ENCODE measurements around the gene HBG2. TPM values are rescaled to one million over a fixed set of nuclear protein-coding genes. Genes with fewer than 3 reads are reported as not detected.
"Not testable (repeated sequence)": the region's sequence is repeated elsewhere in the genome, so short reads cannot be mapped to it uniquely, and the experiment has no call there.

The HBG2 gene
- total and polyA plus RNA-seq, 2 experiments from 2014 or later = not detected

DNA sequence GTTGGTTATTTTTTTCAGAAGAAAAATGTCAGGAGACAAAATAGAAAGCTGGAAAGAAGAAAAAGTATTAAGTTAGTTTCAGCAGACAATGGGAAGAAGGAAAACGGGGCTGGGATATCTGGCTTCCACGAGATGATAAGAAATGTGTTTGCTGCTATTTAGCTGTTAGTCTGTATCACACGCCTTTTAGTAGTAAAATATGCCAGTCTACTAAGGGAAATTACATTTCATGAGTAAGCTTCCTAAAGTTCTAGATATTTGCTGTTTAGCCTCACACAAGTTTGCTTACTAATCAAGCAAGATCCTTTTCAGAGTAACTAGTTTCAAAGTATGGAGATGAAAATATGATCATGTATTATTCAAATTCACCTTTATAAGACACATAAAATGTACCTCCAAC, 45.7 kb upstream of the HBG2 start:
- Histone ChIP-seq H2AFZ (peak overlapping the region; percentile 31; the same call in 1 of the 2 replicates), H3K36me3 (ENCODE audit: low read depth) (no peaks in the 10 kb centered on the region), H3K4me1 (ENCODE audit: insufficient read depth) (peaks cover 28% of the 10 kb centered on the region), H3K9me3 (ENCODE audit: low read depth) (no peaks in the 10 kb centered on the region), H3K27ac (no peak overlapping the region), H4K20me1 (ENCODE audit: insufficient read depth) (no peaks in the 10 kb centered on the region), H3K79me2 (ENCODE audit: insufficient read depth) (no peaks in the 10 kb centered on the region), H3F3A (ENCODE audit: insufficient read depth) (0 out of 2 replicates have a peak, but pooled peaks cover 20% of the 10 kb centered on the region), H3K4me2 (ENCODE audit: unreplicated experiment) (no peak overlapping the region), H3K4me3 (no peak overlapping the region), H3K27me3 (replicated peaks; ENCODE audit: insufficient read depth) (no peaks in the 10 kb centered on the region), H3K9ac (no peak overlapping the region), H3K9me2 (ENCODE audit: insufficient read depth) (no peaks in the 10 kb centered on the region)
- TF ChIP-seq EZH2 (IDR thresholded peaks at IDR 0.05; ENCODE audit: insufficient read depth, poor library complexity, severe bottlenecking) = no peak
- TF ChIP-seq EZH2phosphoT487 (IDR thresholded peaks at IDR 0.05; ENCODE audit: insufficient read depth, low read depth) = no peak
- in situ Hi-C loops (cut with MboI) = no loop called here
- peak; percentile 31 for DNase-seq
- WGBS, 2 experiments (ENCODE audit: low coverage in 1 of 2, low lambda C conversion rate in 2 of 2, missing lambda C conversion rate in 2 of 2) = 66 to 67% methylated on average over 3 of the region's 3 CpGs

GRCh38 chr11:5298451-5298850, 43.9 kb upstream of the HBG2 start:
- no peaks in the 10 kb centered on the region for H3K27me3 ChIP-seq (replicated peaks; ENCODE audit: insufficient read depth)
- no peak for TF ChIP-seq EZH2 (IDR thresholded peaks at IDR 0.05; ENCODE audit: insufficient read depth, poor library complexity, severe bottlenecking)
- no peak for TF ChIP-seq EZH2phosphoT487 (IDR thresholded peaks at IDR 0.05; ENCODE audit: insufficient read depth, low read depth)
- H3K27ac ChIP-seq = no peak overlapping the region
- no peak overlapping the region for H2AFZ ChIP-seq
- no peak for DNase-seq
- no peaks in the 10 kb centered on the region for H3K9me2 ChIP-seq (ENCODE audit: insufficient read depth)
- no peaks in the 10 kb centered on the region for H3K36me3 ChIP-seq (ENCODE audit: low read depth)
- no peaks in the 10 kb centered on the region for H4K20me1 ChIP-seq (ENCODE audit: insufficient read depth)
- H3K9me3 ChIP-seq (ENCODE audit: low read depth) = no peaks in the 10 kb centered on the region
- no peak overlapping the region for H3K4me2 ChIP-seq (ENCODE audit: unreplicated experiment)
- H3K9ac ChIP-seq = no peak overlapping the region
- in situ Hi-C loops (cut with MboI) = no loop called here
- H3K79me2 ChIP-seq (ENCODE audit: insufficient read depth) = no peaks in the 10 kb centered on the region
- WGBS, 2 experiments (ENCODE audit: low coverage in 1 of 2, low lambda C conversion rate in 2 of 2, missing lambda C conversion rate in 2 of 2) = 30 to 56% methylated on average over 1 of the region's 1 CpG
- H3K4me3 ChIP-seq = no peak overlapping the region
- 0 out of 2 replicates have a peak, but pooled peaks cover 8% of the 10 kb centered on the region for H3F3A ChIP-seq (ENCODE audit: insufficient read depth)
- peaks cover 16% of the 10 kb centered on the region for H3K4me1 ChIP-seq (ENCODE audit: insufficient read depth)

GRCh38 chr11:5297721-5298323, 43.2 kb upstream of the HBG2 start:
- no peaks in the 10 kb centered on the region for H3K9me2 ChIP-seq (ENCODE audit: insufficient read depth)
- H3K79me2 ChIP-seq (ENCODE audit: insufficient read depth) = no peaks in the 10 kb centered on the region
- H4K20me1 ChIP-seq (ENCODE audit: insufficient read depth) = no peaks in the 10 kb centered on the region
- in situ Hi-C loops (cut with MboI) = no loop called here
- no peaks in the 10 kb centered on the region for H3K36me3 ChIP-seq (ENCODE audit: low read depth)
- H3F3A ChIP-seq (ENCODE audit: insufficient read depth) = 0 out of 2 replicates have a peak, but pooled peaks cover 8% of the 10 kb centered on the region
- DNase-seq = peak; percentile 20
- H3K27me3 ChIP-seq (replicated peaks; ENCODE audit: insufficient read depth) = no peaks in the 10 kb centered on the region
- no peak overlapping the region for H3K9ac ChIP-seq
- 45 to 47% methylated on average over 4 of the region's 4 CpGs for WGBS, 2 experiments (ENCODE audit: low coverage in 1 of 2, low lambda C conversion rate in 2 of 2, missing lambda C conversion rate in 2 of 2)
- no peak overlapping the region for H3K27ac ChIP-seq
- H2AFZ ChIP-seq = peak overlapping the region; percentile 50; the same call in 1 of the 2 replicates
- TF ChIP-seq EZH2phosphoT487 (IDR thresholded peaks at IDR 0.05; ENCODE audit: insufficient read depth, low read depth) = no peak
- TF ChIP-seq EZH2 (IDR thresholded peaks at IDR 0.05; ENCODE audit: insufficient read depth, poor library complexity, severe bottlenecking) = no peak
- H3K9me3 ChIP-seq (ENCODE audit: low read depth) = no peaks in the 10 kb centered on the region
- H3K4me3 ChIP-seq = no peak overlapping the region
- peaks cover 16% of the 10 kb centered on the region for H3K4me1 ChIP-seq (ENCODE audit: insufficient read depth)
- H3K4me2 ChIP-seq (ENCODE audit: unreplicated experiment) = no peak overlapping the region

- H3K9ac ChIP-seq; H3K27ac ChIP-seq; H3K79me2 ChIP-seq (ENCODE audit: insufficient read depth); in situ Hi-C loops (cut with MboI); H3K36me3 ChIP-seq (ENCODE audit: low read depth); H3K4me3 ChIP-seq; H3K4me2 ChIP-seq (ENCODE audit: unreplicated experiment); H4K20me1 ChIP-seq (ENCODE audit: insufficient read depth); H2AFZ ChIP-seq; DNase-seq; H3F3A ChIP-seq (ENCODE audit: insufficient read depth); H3K9me3 ChIP-seq (ENCODE audit: low read depth); H3K9me2 ChIP-seq (ENCODE audit: insufficient read depth); H3K27me3 ChIP-seq (replicated peaks; ENCODE audit: insufficient read depth): not testable (repeated sequence)
- H3K4me1 ChIP-seq (ENCODE audit: insufficient read depth) = peaks cover 17% of the 10 kb centered on the region
- 93 to 97% methylated on average over 21 to 35 of the region's 41 CpGs for WGBS, 2 experiments (ENCODE audit: low coverage in 1 of 2, low lambda C conversion rate in 2 of 2, missing lambda C conversion rate in 2 of 2)
Measured at GRCh38 chr11:5294342-5294995, 39.9 kb upstream of the HBG2 start.

Data from GM23248 (cell line).